K562 (cell line): ENCODE measurements around the gene APOL3.

Source experiments
- ADNP ChIP-seq: fragments of 200-800 bp; sonication (Bioruptor generic); IDR thresholded peaks from 2 replicates; pipeline ENCODE4 v1.6.1; 2016; ENCODE audit warnings: missing genetic modification characterization, missing compliant biosample characterization
- CBX5 ChIP-seq: IDR thresholded peaks from 2 replicates; pipeline ENCODE4 v1.6.1; 2014; ENCODE audit warnings: low read depth, borderline replicate concordance
- HIVEP1 ChIP-seq: fragments of 250-450 bp; sonication (Bioruptor Pico); IDR thresholded peaks from 2 replicates; pipeline ENCODE4 v1.4.0; 2020; ENCODE audit warnings: mild to moderate bottlenecking
- JUN ChIP-seq, 2 experiments: sonication (generic) in 1 of 2; formaldehyde crosslinking in 1 of 2; IDR thresholded peaks; 2 replicates each; pipeline versions ENCODE4 v1.6.1 to v1.8.0; 2012 to 2022; ENCODE audit warnings: borderline replicate concordance in 2 of 2, mild to moderate bottlenecking in 2 of 2, improper control_type of control experiment in 1 of 2, low read depth in 1 of 2, low read length in 1 of 2, missing genetic modification reagents in 1 of 2
- KDM1A ChIP-seq, 2 experiments: fragments of 450-650 bp; IDR thresholded peaks; 2 replicates each; pipeline ENCODE4 v1.6.1; 2016; ENCODE audit warnings: mild to moderate bottlenecking in 2 of 2
- NRF1 ChIP-seq, 2 experiments: fragments of 450-650 bp; IDR thresholded peaks in 1 of 2; conservative IDR thresholded peaks in 1 of 2; 2 replicates each; pipeline ENCODE4 v1.6.1; 2014; ENCODE audit warnings: mild to moderate bottlenecking in 2 of 2
- POLR2AphosphoS5 ChIP-seq: IDR thresholded peaks from 2 replicates; pipeline ENCODE4 v1.6.1; 2011; ENCODE audit warnings: mild to moderate bottlenecking, low read depth, low read length, moderate library complexity; ENCODE audit not compliant: control insufficient read depth, insufficient read depth
- ZNF140 ChIP-seq: fragments of 250-450 bp; sonication (Bioruptor Pico); IDR thresholded peaks from 2 replicates; pipeline ENCODE4 v1.8.0; 2021; ENCODE audit warnings: moderate library complexity, mild to moderate bottlenecking, inconsistent platforms

- TF ChIP-seq HIVEP1 (CRISPR knock-in tag), result no peak
- TF ChIP-seq ZNF140 (CRISPR knock-in tag), result no peak
- no peak for TF ChIP-seq ADNP (tag)
- TF ChIP-seq KDM1A (IDR thresholded peaks at IDR 0.05), result no peak
- no peak for TF ChIP-seq NRF1 (conservative IDR thresholded peaks at IDR 0.05 in 1 of 2, IDR thresholded peaks at IDR 0.05 in 1 of 2)
- no peak for TF ChIP-seq CBX5
- no peak for TF ChIP-seq POLR2AphosphoS5
- TF ChIP-seq JUN (IDR thresholded peaks at IDR 0.05; ENCODE audit: borderline replicate concordance, low read depth, low read length), result no peak
- TF ChIP-seq JUN (CRISPR knock-in tag; IDR thresholded peaks at IDR 0.05; ENCODE audit: borderline replicate concordance), result no peak
These were observed 44.1 kb upstream of the APOL3 start for GRCh38 chr22:36204632-36205015.
